HUES48 (cell line): Measurements from ENCODE around the gene MRAS.
A peak's percentile ranks its signal among the peaks of the same experiment; 100 is the strongest.
"Not testable (repeated sequence)": the region's sequence is repeated elsewhere in the genome, so short reads cannot be mapped to it uniquely, and the experiment has no call there.

Experiments
- H3K27ac ChIP-seq: one replicate; pipeline ENCODE4 v1.7.0; 2013; ENCODE audit warnings: low read depth, low read length, inconsistent platforms
- H3K27me3 ChIP-seq: 2 replicates; pipeline ENCODE4 v1.6.1; 2013; ENCODE audit warnings: mild to moderate bottlenecking, low read length; ENCODE audit not compliant: control insufficient read depth, insufficient read depth
- H3K36me3 ChIP-seq: 2 replicates; pipeline ENCODE4 v1.6.1; 2013; ENCODE audit warnings: low read length; ENCODE audit not compliant: control insufficient read depth, insufficient read depth
- H3K4me1 ChIP-seq: 2 replicates; pipeline ENCODE4 v1.6.1; 2013; ENCODE audit warnings: mild to moderate bottlenecking, low read length; ENCODE audit not compliant: control insufficient read depth, insufficient read depth
- H3K4me3 ChIP-seq: 2 replicates; pipeline ENCODE4 v1.5.1; 2013; ENCODE audit warnings: mild to moderate bottlenecking, low read depth, low read length
- H3K9ac ChIP-seq: 2 replicates; pipeline ENCODE4 v1.6.1; 2013; ENCODE audit warnings: mild to moderate bottlenecking, low read depth, low read length, moderate library complexity
- H3K9me3 ChIP-seq: 2 replicates; pipeline ENCODE4 v1.6.1; 2013; ENCODE audit warnings: low read length; ENCODE audit not compliant: control insufficient read depth, insufficient read depth

Gene MRAS

GRCh38 chr3:138424323-138424722 lies 75.9 kb downstream of the MRAS start:
- 0 out of 2 replicates have a peak, but pooled peaks cover 12% of the 10 kb centered on the region for H3K9me3 ChIP-seq

GRCh38 chr3:138426211-138426610 lies 77.8 kb downstream of the MRAS start:
- no peak overlapping the region for H3K4me3 ChIP-seq
- no peak overlapping the region for H3K9ac ChIP-seq

More at GRCh38 chr3:138424323-138424722, 75.9 kb downstream of the MRAS start:
- Histone ChIP-seq H3K4me3 (no peak overlapping the region), H3K27ac (no peak overlapping the region), H3K4me1 (peaks cover 12% of the 10 kb centered on the region), H3K27me3 (no peaks in the 10 kb centered on the region), H3K36me3 (no peaks in the 10 kb centered on the region), H3K9ac (no peak overlapping the region)

GRCh38 chr3:138426754-138427153 lies 78.4 kb downstream of the MRAS start:
- peaks cover 12% of the 10 kb centered on the region for H3K4me1 ChIP-seq
- H3K9me3 ChIP-seq, H3K27ac ChIP-seq, H3K4me3 ChIP-seq, H3K36me3 ChIP-seq, H3K27me3 ChIP-seq, H3K9ac ChIP-seq: not testable (repeated sequence)

More at GRCh38 chr3:138426211-138426610, 77.8 kb downstream of the MRAS start:
- Histone ChIP-seq H3K9me3 (0 out of 2 replicates have a peak, but pooled peaks cover 7% of the 10 kb centered on the region), H3K36me3 (no peaks in the 10 kb centered on the region), H3K4me1 (peaks cover 12% of the 10 kb centered on the region), H3K27ac (no peak overlapping the region), H3K27me3 (no peaks in the 10 kb centered on the region)

- no peak overlapping the region for H3K9ac ChIP-seq
- no peak overlapping the region for H3K27ac ChIP-seq
Observed at GRCh38 chr3:138429665-138430064, 81.3 kb downstream of the MRAS start.

GRCh38 chr3:138432576-138433240 lies 84.3 kb downstream of the MRAS start:
- no peaks in the 10 kb centered on the region for H3K36me3 ChIP-seq
- H3K9ac ChIP-seq = no peak overlapping the region
- no peak overlapping the region for H3K4me3 ChIP-seq
- peaks cover 50% of the 10 kb centered on the region for H3K27me3 ChIP-seq
- H3K27ac ChIP-seq = no peak overlapping the region
- peaks cover 5% of the 10 kb centered on the region; the same call in 1 of the 2 replicates for H3K4me1 ChIP-seq
- H3K9me3 ChIP-seq = 0 out of 2 replicates have a peak, but pooled peaks cover 5% of the 10 kb centered on the region

More at GRCh38 chr3:138429665-138430064, 81.3 kb downstream of the MRAS start:
- Histone ChIP-seq H3K27me3 (peaks cover 28% of the 10 kb centered on the region), H3K9me3 (0 out of 2 replicates have a peak, but pooled peaks cover 5% of the 10 kb centered on the region), H3K4me3 (no peak overlapping the region), H3K36me3 (no peaks in the 10 kb centered on the region), H3K4me1 (no peaks in the 10 kb centered on the region)

GRCh38 chr3:138433892-138434275 lies 85.5 kb downstream of the MRAS start:
- Histone ChIP-seq H3K9me3 (0 out of 2 replicates have a peak, but pooled peaks cover 5% of the 10 kb centered on the region), H3K27ac (no peak overlapping the region), H3K27me3 (peaks cover 50% of the 10 kb centered on the region), H3K9ac (no peak overlapping the region), H3K36me3 (no peaks in the 10 kb centered on the region), H3K4me1 (peaks cover 5% of the 10 kb centered on the region; the same call in 1 of the 2 replicates), H3K4me3 (peak overlapping the region; percentile 66; the same call in 1 of the 2 replicates)

GRCh38 chr3:138434276-138434874 lies 86.0 kb downstream of the MRAS start, which contains the start of gene ESYT3:
TSS of gene ESYT3 (plus strand) at chr3:138434616. CDS start at chr3:138434799, 183 bp downstream.
- Histone ChIP-seq H3K4me1 (peaks cover 5% of the 10 kb centered on the region; the same call in 1 of the 2 replicates), H3K27me3 (peaks cover 50% of the 10 kb centered on the region), H3K27ac (no peak within 1 kb of the TSS), H3K9ac (no peak within 1 kb of the TSS), H3K36me3 (no peaks in the 10 kb centered on the region), H3K4me3 (peak within 1 kb of the TSS; percentile 66), H3K9me3 (0 out of 2 replicates have a peak, but pooled peaks cover 5% of the 10 kb centered on the region)

GRCh38 chr3:138434875-138435772 lies 86.7 kb downstream of the MRAS start:
- H3K4me3 ChIP-seq = peak overlapping the region; percentile 66
- no peaks in the 10 kb centered on the region for H3K36me3 ChIP-seq
- 0 out of 2 replicates have a peak, but pooled peaks cover 5% of the 10 kb centered on the region for H3K9me3 ChIP-seq
- peaks cover 5% of the 10 kb centered on the region; the same call in 1 of the 2 replicates for H3K4me1 ChIP-seq
- H3K9ac ChIP-seq = no peak overlapping the region
- H3K27ac ChIP-seq = no peak overlapping the region
- peaks cover 50% of the 10 kb centered on the region for H3K27me3 ChIP-seq

- no peaks in the 10 kb centered on the region for H3K36me3 ChIP-seq
- peaks cover 50% of the 10 kb centered on the region for H3K27me3 ChIP-seq
- H3K4me1 ChIP-seq = peaks cover 5% of the 10 kb centered on the region; the same call in 1 of the 2 replicates
- H3K9ac ChIP-seq = no peak overlapping the region
- peak overlapping the region; percentile 66 for H3K4me3 ChIP-seq
- H3K27ac ChIP-seq = no peak overlapping the region
- H3K9me3 ChIP-seq = 0 out of 2 replicates have a peak, but pooled peaks cover 5% of the 10 kb centered on the region
Observed at GRCh38 chr3:138435840-138436239, 87.5 kb downstream of the MRAS start.

GRCh38 chr3:138437281-138437680 lies 88.9 kb downstream of the MRAS start:
- Histone ChIP-seq H3K9me3 (0 out of 2 replicates have a peak, but pooled peaks cover 5% of the 10 kb centered on the region), H3K36me3 (no peaks in the 10 kb centered on the region), H3K27me3 (peaks cover 45% of the 10 kb centered on the region), H3K4me3 (no peak overlapping the region), H3K9ac (no peak overlapping the region), H3K4me1 (peaks cover 5% of the 10 kb centered on the region; the same call in 1 of the 2 replicates), H3K27ac (no peak overlapping the region)
